Endothelial cell of umbilical vein (primary cell): ENCODE results near the gene LRP1B. TPM values are rescaled to one million over a fixed set of nuclear protein-coding genes. Genes with fewer than 3 reads are reported as not detected.

Experiments
- BruUV-seq: library from RNA; stranded (reverse); fragments of 400-500 nt; replicated peaks from 2 replicates; lab custom pipeline; 2021; lab: Mats Ljungman, UMichigan
- CTCF ChIA-PET: fragments of 300-600, 350-600 bp; sonication (Branson Sonifier 250); formaldehyde crosslinking; loops from one replicate; lab custom pipeline; 2021; ENCODE audit warnings: antibody characterized with exemption, inconsistent platforms; lab: Charles Lee
- POLR2A ChIA-PET: fragments of 300-600, 350-600 bp; sonication (Branson Sonifier 250); formaldehyde crosslinking; loops from one replicate; lab custom pipeline; 2021; ENCODE audit warnings: antibody characterized with exemption, inconsistent platforms; lab: Charles Lee
- DNase-seq: peaks from one replicate; pipeline ENCODE4 v3.0.0-alpha.2; 2011; ENCODE audit warnings: low read depth, low spot score
- FAIRE-seq: peaks from 2 replicates; lab custom pipeline; 2011; peaks lifted over from hg19 to GRCh38; lab: Jason Lieb, UNC
- H2AFZ ChIP-seq: 2 replicates; pipeline ENCODE4 v1.6.0; 2012; ENCODE audit warnings: low read depth, low read length, control low read depth, inconsistent platforms
- H3K27ac ChIP-seq: 2 replicates; pipeline ENCODE4 v1.5.1; 2011; ENCODE audit warnings: low read depth, mild to moderate bottlenecking, control low read depth, low read length, moderate library complexity; ENCODE audit not compliant: insufficient read depth
- H3K27me3 ChIP-seq, 2 experiments: 2 replicates each; pipeline versions ENCODE4 v1.6.0 to v1.6.1; 2011; ENCODE audit warnings: low read length in 2 of 2, mixed read lengths in 1 of 2; ENCODE audit not compliant: control insufficient read depth in 2 of 2, insufficient read depth in 2 of 2
- H3K36me3 ChIP-seq, 2 experiments: 2 replicates in 1 of 2; 3 replicates in 1 of 2; pipeline ENCODE4 v1.5.1; 2011; ENCODE audit warnings: low read length in 2 of 2, mild to moderate bottlenecking in 1 of 2, moderate library complexity in 1 of 2; ENCODE audit not compliant: control insufficient read depth in 2 of 2, insufficient read depth in 2 of 2; ENCODE audit errors: extremely low read depth in 1 of 2
- H3K4me1 ChIP-seq: 3 replicates; pipeline ENCODE4 v1.5.1; 2011; ENCODE audit warnings: mild to moderate bottlenecking, low read length; ENCODE audit not compliant: control insufficient read depth, insufficient read depth; ENCODE audit errors: extremely low read depth
- H3K4me2 ChIP-seq: 2 replicates; pipeline ENCODE4 v1.6.1; 2011; ENCODE audit warnings: low read length, control low read depth, mixed read lengths; ENCODE audit not compliant: insufficient read depth
- H3K4me3 ChIP-seq, 3 experiments: fragments of 200-600 bp in 1 of 3; sonication (generic), shearing (Covaris generic) in 1 of 3; replicated peaks in 1 of 3; 2 replicates each; pipeline ENCODE4 v1.5.1; 2011 to 2016; ENCODE audit warnings: control low read depth in 3 of 3, low read length in 3 of 3, mild to moderate bottlenecking in 2 of 3, inconsistent platforms in 1 of 3, low read depth in 1 of 3, moderate library complexity in 1 of 3; ENCODE audit not compliant: insufficient read depth in 1 of 3
- H3K79me2 ChIP-seq: 2 replicates; pipeline ENCODE4 v1.6.0; 2012; ENCODE audit warnings: low read length, inconsistent platforms; ENCODE audit not compliant: control insufficient read depth, insufficient read depth
- H3K9ac ChIP-seq: replicated peaks from 2 replicates; pipeline ENCODE3; 2011; ENCODE audit warnings: low read length, control low read depth; ENCODE audit not compliant: insufficient read depth; ENCODE audit errors: extremely low read depth
- H3K9me1 ChIP-seq: replicated peaks from 3 replicates; pipeline ENCODE4 v1.6.0; 2011; ENCODE audit warnings: mild to moderate bottlenecking, low read length; ENCODE audit not compliant: control insufficient read depth, insufficient read depth; ENCODE audit errors: extremely low read depth
- H3K9me3 ChIP-seq: replicated peaks from 2 replicates; pipeline ENCODE4 v1.5.1; 2012; ENCODE audit warnings: low read length, inconsistent platforms; ENCODE audit not compliant: control insufficient read depth, insufficient read depth
- H4K20me1 ChIP-seq: replicated peaks from 2 replicates; pipeline ENCODE3; 2011; ENCODE audit warnings: mild to moderate bottlenecking, low read length; ENCODE audit not compliant: control insufficient read depth, insufficient read depth; ENCODE audit errors: extremely low read depth
- CTCF ChIP-seq, 2 donors: IDR thresholded peaks; 1 replicate in 1 of 2; 2 replicates in 1 of 2; pipeline ENCODE4 v1.5.1; 2011; ENCODE audit warnings: low read length in 2 of 2, mild to moderate bottlenecking in 2 of 2, moderate library complexity in 2 of 2, control low read depth in 1 of 2, inconsistent platforms in 1 of 2, low read depth in 1 of 2; ENCODE audit not compliant: insufficient read depth in 1 of 2; ENCODE audit errors: extremely low read depth in 1 of 2
- EZH2 ChIP-seq: IDR thresholded peaks from 2 replicates; pipeline ENCODE4 v1.6.1; 2012; ENCODE audit warnings: borderline replicate concordance, low read depth, mild to moderate bottlenecking, moderate library complexity, low read length, inconsistent platforms; ENCODE audit not compliant: severe bottlenecking
- FOS ChIP-seq: IDR thresholded peaks from 2 replicates; pipeline ENCODE4 v1.6.1; 2011; ENCODE audit warnings: mild to moderate bottlenecking, low read length, moderate library complexity, borderline replicate concordance; ENCODE audit not compliant: insufficient read depth
- GATA2 ChIP-seq: IDR thresholded peaks from 2 replicates; pipeline ENCODE4 v1.7.0; 2011; ENCODE audit warnings: low read depth, mild to moderate bottlenecking, moderate library complexity, mixed read lengths, low read length; ENCODE audit not compliant: insufficient read length, insufficient read depth
- JUN ChIP-seq: IDR thresholded peaks from 2 replicates; pipeline ENCODE4 v1.6.1; 2011; ENCODE audit warnings: borderline replicate concordance, low read depth; ENCODE audit not compliant: insufficient read length, insufficient read depth
- MAX ChIP-seq: IDR thresholded peaks from 2 replicates; pipeline ENCODE4 v1.6.1; 2011; ENCODE audit not compliant: insufficient read depth, insufficient read length
- MYC ChIP-seq: IDR thresholded peaks from one replicate; pipeline ENCODE4 v1.6.1; 2011; ENCODE audit warnings: mild to moderate bottlenecking, low read depth, low read length
- POLR2A ChIP-seq: IDR thresholded peaks from 2 replicates; pipeline ENCODE4 v1.6.1; 2012; ENCODE audit warnings: low read depth, mild to moderate bottlenecking, control low read depth, low read length
- POLR2AphosphoS5 ChIP-seq: IDR thresholded peaks from 2 replicates; pipeline ENCODE4 v1.6.1; 2012; ENCODE audit warnings: low read depth, mild to moderate bottlenecking, control low read depth, low read length, moderate library complexity; ENCODE audit not compliant: insufficient read depth
- dilution Hi-C: fragments of 300-500 bp; cut with MboI; formaldehyde crosslinking; loops from one replicate; pipeline ENCODE4 v1.15.0; 2019; ENCODE audit warnings: low sequenced_read_pairs; ENCODE audit not compliant: extremely low pct_ligation_motif_present
- intact Hi-C: fragments of 100-400 bp; cut with micrococcal nuclease; formaldehyde crosslinking; loops from one replicate; pipeline ENCODE4 v1.10.0; 2022
- polyA plus RNA-seq, 4 experiments: library from polyadenylated mRNA; depleted of rRNA in 3 of 4; stranded (reverse) in 3 of 4; unstranded in 1 of 4; fragments of >200 nt; gene quantifications; 2 replicates each; pipeline versions ENCODE4 v1.2.1 to v1.2.3, GENCODE V29; 2011 to 2012; ENCODE audit warnings: missing spikeins in 1 of 4
- total RNA-seq: library from RNA; stranded (reverse); gene quantifications from 2 replicates; pipeline ENCODE4 v1.2.3, GENCODE V29; 2021

Gene LRP1B
- total and polyA plus RNA-seq, 2 donors (not counting 3 experiments of a cell fraction or from before 2014, with no cell fraction given): 0.03 to 0.07 TPM

- H3K27me3 ChIP-seq: no peaks in the 10 kb centered on the region
- TF ChIP-seq EZH2: no peak
- no peak for TF ChIP-seq FOS
- TF ChIP-seq POLR2A: no peak
- no peak for TF ChIP-seq MAX
- no peak for TF ChIP-seq GATA2
- TF ChIP-seq MYC: no peak
- TF ChIP-seq POLR2AphosphoS5: no peak
- TF ChIP-seq JUN: no peak
- no peak for TF ChIP-seq CTCF (IDR thresholded peaks at IDR 0.05; ENCODE audit: extremely low read depth in 1 of 2, insufficient read depth in 1 of 2, low read depth in 1 of 2, low read length in 2 of 2)
- H3K27ac ChIP-seq: no peak overlapping the region
- H3K9ac ChIP-seq: no peak overlapping the region
- H3K4me2 ChIP-seq: no peak overlapping the region
- no peaks in the 10 kb centered on the region for H3K9me1 ChIP-seq
- ChIA-PET POLR2A (no interaction called here), CTCF (interaction anchor here (1.0 to 1.3 kb wide), 3 partner anchors 11 to 552 kb away, joined by 3 to 4 read pairs (median 3); no protein-coding TSS in a partner anchor)
- H4K20me1 ChIP-seq: no peaks in the 10 kb centered on the region
- H3K9me3 ChIP-seq: no peaks in the 10 kb centered on the region
- H3K4me3 ChIP-seq: no peak overlapping the region
- no peaks in the 10 kb centered on the region for H3K79me2 ChIP-seq
- DNase-seq (no peak), FAIRE-seq (no peak)
- BruUV-seq: no TSS peak
- H2AFZ ChIP-seq: no peak overlapping the region
- intact Hi-C loops: no loop called here
- no peaks in the 10 kb centered on the region for H3K4me1 ChIP-seq
- no peaks in the 10 kb centered on the region for H3K36me3 ChIP-seq
- dilution Hi-C loops: no loop called here
Observed at GRCh38 chr2:140311905-140312304, 1818.9 kb downstream of the LRP1B start.
